BJ (cell line): ENCODE data around the gene MID2. TPM values are rescaled to one million over a fixed set of nuclear protein-coding genes. Genes with fewer than 3 reads are reported as not detected.

ENCODE experiments used
- CTCF ChIA-PET: fragments of 350-600 bp; formaldehyde crosslinking; extraction: SDS; loops from one replicate; lab custom pipeline; 2021; ENCODE audit warnings: antibody characterized with exemption, inconsistent platforms; lab: Yijun Ruan, JAX
- POLR2A ChIA-PET: fragments of 300-600 bp; sonication (Branson Sonifier 250); formaldehyde crosslinking; extraction: SDS; loops from one replicate; lab custom pipeline; 2021; ENCODE audit warnings: antibody characterized with exemption; lab: Charles Lee
- DNase-seq: peaks from one replicate; pipeline ENCODE4 v3.0.0-alpha.2; 2011; ENCODE audit warnings: low read depth
- H3K27me3 ChIP-seq: 2 replicates; pipeline ENCODE4 v1.6.0; 2011; ENCODE audit warnings: low read length; ENCODE audit not compliant: control insufficient read depth, insufficient read depth
- H3K36me3 ChIP-seq: 2 replicates; pipeline ENCODE4 v1.5.1; 2011; ENCODE audit warnings: low read length; ENCODE audit not compliant: control insufficient read depth, insufficient read depth
- H3K4me3 ChIP-seq: 2 replicates; pipeline ENCODE4 v1.5.1; 2011; ENCODE audit warnings: low read depth, mild to moderate bottlenecking, control low read depth, low read length
- CTCF ChIP-seq: IDR thresholded peaks from 2 replicates; pipeline ENCODE4 v1.5.1; 2011; ENCODE audit warnings: low read depth, mild to moderate bottlenecking, control low read depth, inconsistent platforms, low read length, moderate library complexity; ENCODE audit not compliant: insufficient read depth
- polyA plus RNA-seq: library from polyadenylated mRNA; depleted of rRNA; stranded (reverse); fragments of >200 nt; gene quantifications from 2 replicates; pipeline ENCODE4 v1.2.3, GENCODE V29; 2011

The MID2 gene
- polyA plus RNA-seq, 1 experiment = 12.4 TPM

GRCh38 chrX:107823456-107823855 lies 2.2 kb upstream of the MID2 start:
- H3K27me3 ChIP-seq = no peaks in the 10 kb centered on the region
- TF ChIP-seq CTCF = no peak
- no peaks in the 10 kb centered on the region for H3K36me3 ChIP-seq
- ChIA-PET CTCF (no interaction called here), POLR2A (no interaction called here)
- no peak overlapping the region for H3K4me3 ChIP-seq
- DNase-seq = peak; percentile 60

GRCh38 chrX:107826238-107827029 lies 768 bp downstream of the MID2 start:
- Histone ChIP-seq H3K36me3 (no peaks in the 10 kb centered on the region), H3K27me3 (no peaks in the 10 kb centered on the region), H3K4me3 (peak overlapping the region; percentile 49)
- ChIA-PET CTCF (interaction anchor here (1.0 to 1.3 kb wide), 2 partner anchors 12 to 49 kb away, joined by 3 read pairs; partner anchors contain the start of gene NCBP2L), POLR2A (no interaction called here)
- DNase-seq = no peak
- TF ChIP-seq CTCF = no peak

DNA sequence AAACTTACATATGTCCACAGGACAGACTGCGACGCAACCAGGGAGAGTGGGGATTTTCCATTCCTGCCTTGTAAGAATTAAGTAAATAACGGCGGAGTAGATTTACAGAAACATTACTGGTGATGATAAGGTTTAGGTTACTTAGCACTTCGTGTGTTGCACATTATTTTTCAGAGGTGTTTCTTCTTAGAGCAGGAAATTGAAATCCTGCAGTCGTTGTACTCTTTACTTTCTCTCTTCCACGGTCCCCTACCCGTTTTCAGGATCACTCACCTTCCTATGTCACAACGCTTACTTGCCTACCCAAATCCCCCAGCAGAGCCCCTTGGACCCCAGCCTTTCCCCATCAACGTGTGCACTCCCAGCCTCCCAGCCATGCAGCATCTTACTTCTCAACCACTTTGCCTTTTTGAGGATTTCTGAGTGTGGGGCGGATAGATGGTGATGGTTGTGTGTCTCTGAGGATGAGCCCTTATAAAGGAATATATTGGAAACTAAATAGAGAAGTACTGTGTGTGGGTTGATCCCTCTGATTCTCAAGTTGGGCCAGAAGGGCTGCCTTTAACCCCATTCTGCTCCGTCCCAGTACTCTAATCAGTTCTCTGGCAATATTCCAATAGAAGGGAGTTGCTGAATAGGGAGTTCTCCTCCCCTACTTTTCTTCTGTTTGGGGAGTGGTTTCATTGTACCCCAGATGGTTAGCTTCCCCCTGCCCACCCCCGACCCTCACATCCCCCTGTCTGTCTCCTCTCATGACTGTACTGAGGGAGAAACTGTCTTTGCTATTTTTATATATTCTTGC lies 1.6 kb downstream of the MID2 start:
- Histone ChIP-seq H3K27me3 (no peaks in the 10 kb centered on the region), H3K36me3 (no peaks in the 10 kb centered on the region), H3K4me3 (peak overlapping the region; percentile 48)
- DNase-seq = no peak
- POLR2A ChIA-PET = no interaction called here
- CTCF ChIA-PET = interaction anchor here (1.0 to 1.3 kb wide), 2 partner anchors 12 to 50 kb away, joined by 3 read pairs; partner anchors contain the start of gene NCBP2L
- no peak for TF ChIP-seq CTCF

- Histone ChIP-seq H3K4me3 (no peak overlapping the region), H3K36me3 (no peaks in the 10 kb centered on the region), H3K27me3 (no peaks in the 10 kb centered on the region)
- no peak for TF ChIP-seq CTCF
- no peak for DNase-seq
- CTCF ChIA-PET = interaction anchor here (1.5 kb wide), 1 partner anchor 15 kb away, joined by 3 read pairs; no protein-coding TSS in a partner anchor
- POLR2A ChIA-PET = no interaction called here
Measured at GRCh38 chrX:107827852-107828251, 2.2 kb downstream of the MID2 start.

- ChIA-PET CTCF (no interaction called here), POLR2A (no interaction called here)
- DNase-seq = no peak
- H3K4me3 ChIP-seq = no peak overlapping the region
- no peak for TF ChIP-seq CTCF
- H3K27me3 ChIP-seq = no peaks in the 10 kb centered on the region
- no peaks in the 10 kb centered on the region for H3K36me3 ChIP-seq
Measured at GRCh38 chrX:107829878-107830277, 4.2 kb downstream of the MID2 start.
